Cardiac muscle cell (in vitro differentiated cells and primary cell): ENCODE results near the gene VWA7. TPM values are rescaled to one million over a fixed set of nuclear protein-coding genes. Genes with fewer than 3 reads are reported as not detected.
"Not testable (repeated sequence)": the region's sequence is repeated elsewhere in the genome, so short reads cannot be mapped to it uniquely, and the experiment has no call there.

ENCODE experiments used
- DNase-seq, 2 donors: peaks; one replicate each; pipeline versions ENCODE4 v3.0.0 to v3.0.0-alpha.2; 2010 to 2017; ENCODE audit warnings: low read depth in 1 of 2, low spot score in 1 of 2
- H3K27ac ChIP-seq: fragments of 200-600 bp; sonication (generic); 2 replicates; pipeline ENCODE4 v1.5.1; 2016
- H3K27me3 ChIP-seq: fragments of 200-600 bp; sonication (generic); 2 replicates; pipeline ENCODE4 v1.6.0; 2016; ENCODE audit warnings: control low read depth
- H3K36me3 ChIP-seq: fragments of 200-600 bp; sonication (generic); 2 replicates; pipeline ENCODE4 v1.5.1; 2016; ENCODE audit warnings: control low read depth
- H3K4me1 ChIP-seq: fragments of 200-600 bp; sonication (generic); 2 replicates; pipeline ENCODE4 v1.8.1; 2017; ENCODE audit warnings: low read depth, mild to moderate bottlenecking, mixed run types
- H3K4me3 ChIP-seq: fragments of 200-600 bp; sonication (generic); 2 replicates; pipeline ENCODE4 v1.5.1; 2016; ENCODE audit warnings: mild to moderate bottlenecking
- H3K9me3 ChIP-seq: fragments of 200-600 bp; sonication (generic); 2 replicates; pipeline ENCODE4 v1.5.1; 2017; ENCODE audit warnings: low read depth, mild to moderate bottlenecking, control low read depth
- polyA plus RNA-seq: library from polyadenylated mRNA; unstranded; fragments of >200 nt; fragmentation: Nextera tagmentation; extraction: Ambion mirVana; gene quantifications from 2 replicates; pipeline ENCODE4 v1.2.1, GENCODE V29; 2016
- total RNA-seq: library from RNA; depleted of rRNA; stranded (reverse); fragments of >200 nt; gene quantifications from 2 replicates; pipeline ENCODE4 v1.2.3, GENCODE V29; 2016
- TF ChIP-seq, protein P1 (sequence below): IDR thresholded peaks from 2 replicates; pipeline ENCODE4 v1.5.1; 2012; ENCODE audit warnings: low read depth, mild to moderate bottlenecking, low read length

The VWA7 gene, protein sequence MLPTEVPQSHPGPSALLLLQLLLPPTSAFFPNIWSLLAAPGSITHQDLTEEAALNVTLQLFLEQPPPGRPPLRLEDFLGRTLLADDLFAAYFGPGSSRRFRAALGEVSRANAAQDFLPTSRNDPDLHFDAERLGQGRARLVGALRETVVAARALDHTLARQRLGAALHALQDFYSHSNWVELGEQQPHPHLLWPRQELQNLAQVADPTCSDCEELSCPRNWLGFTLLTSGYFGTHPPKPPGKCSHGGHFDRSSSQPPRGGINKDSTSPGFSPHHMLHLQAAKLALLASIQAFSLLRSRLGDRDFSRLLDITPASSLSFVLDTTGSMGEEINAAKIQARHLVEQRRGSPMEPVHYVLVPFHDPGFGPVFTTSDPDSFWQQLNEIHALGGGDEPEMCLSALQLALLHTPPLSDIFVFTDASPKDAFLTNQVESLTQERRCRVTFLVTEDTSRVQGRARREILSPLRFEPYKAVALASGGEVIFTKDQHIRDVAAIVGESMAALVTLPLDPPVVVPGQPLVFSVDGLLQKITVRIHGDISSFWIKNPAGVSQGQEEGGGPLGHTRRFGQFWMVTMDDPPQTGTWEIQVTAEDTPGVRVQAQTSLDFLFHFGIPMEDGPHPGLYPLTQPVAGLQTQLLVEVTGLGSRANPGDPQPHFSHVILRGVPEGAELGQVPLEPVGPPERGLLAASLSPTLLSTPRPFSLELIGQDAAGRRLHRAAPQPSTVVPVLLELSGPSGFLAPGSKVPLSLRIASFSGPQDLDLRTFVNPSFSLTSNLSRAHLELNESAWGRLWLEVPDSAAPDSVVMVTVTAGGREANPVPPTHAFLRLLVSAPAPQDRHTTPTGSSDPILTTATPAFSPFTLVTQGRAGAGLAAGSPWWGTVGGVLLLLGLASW
- total RNA-seq (16.1 and 24.7 TPM in 2 replicates), polyA plus RNA-seq (9.9 and 12.3 TPM in 2 replicates)

DNA sequence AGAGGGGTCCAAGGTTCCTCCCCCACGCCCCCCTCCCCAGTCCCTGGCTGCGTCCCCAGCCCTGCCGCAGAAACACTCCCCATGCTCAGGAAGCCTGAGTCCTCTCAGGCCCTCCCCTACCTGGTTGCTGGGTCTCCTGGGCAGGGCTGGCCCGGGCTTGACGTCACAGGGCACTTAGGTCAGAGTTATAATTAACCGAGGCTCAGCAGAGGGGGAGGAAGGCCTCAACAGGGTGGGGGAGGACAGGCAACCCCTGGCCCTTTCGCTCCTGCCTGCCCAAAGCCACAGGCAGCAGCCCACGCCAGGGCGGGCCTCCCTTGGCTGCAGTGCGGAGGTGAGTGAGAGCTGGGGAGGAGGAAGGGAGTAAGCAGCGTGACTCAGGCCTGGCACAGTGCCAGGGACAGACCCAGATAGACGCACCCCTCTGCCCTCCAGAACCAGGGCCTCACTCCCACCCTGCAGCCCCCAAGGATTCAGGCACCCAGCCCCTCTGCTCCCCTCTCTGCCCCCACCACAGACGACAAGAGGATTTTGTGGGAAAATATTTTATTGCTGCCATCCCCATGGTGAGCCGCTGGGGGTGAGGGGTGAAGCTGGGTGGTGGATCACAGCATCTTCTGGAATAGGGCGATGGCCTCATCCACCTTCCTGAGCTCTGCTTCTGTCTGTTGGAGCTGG is at the start of gene VWA7:
Gene VWA7 (minus strand): TSS at position 340 of the 678 bp plus-strand sequence. CDS start 549 bp downstream, outside the sequence.
- DNase-seq, result peak; percentile 88 to 94
- TF ChIP-seq, protein P1, sequence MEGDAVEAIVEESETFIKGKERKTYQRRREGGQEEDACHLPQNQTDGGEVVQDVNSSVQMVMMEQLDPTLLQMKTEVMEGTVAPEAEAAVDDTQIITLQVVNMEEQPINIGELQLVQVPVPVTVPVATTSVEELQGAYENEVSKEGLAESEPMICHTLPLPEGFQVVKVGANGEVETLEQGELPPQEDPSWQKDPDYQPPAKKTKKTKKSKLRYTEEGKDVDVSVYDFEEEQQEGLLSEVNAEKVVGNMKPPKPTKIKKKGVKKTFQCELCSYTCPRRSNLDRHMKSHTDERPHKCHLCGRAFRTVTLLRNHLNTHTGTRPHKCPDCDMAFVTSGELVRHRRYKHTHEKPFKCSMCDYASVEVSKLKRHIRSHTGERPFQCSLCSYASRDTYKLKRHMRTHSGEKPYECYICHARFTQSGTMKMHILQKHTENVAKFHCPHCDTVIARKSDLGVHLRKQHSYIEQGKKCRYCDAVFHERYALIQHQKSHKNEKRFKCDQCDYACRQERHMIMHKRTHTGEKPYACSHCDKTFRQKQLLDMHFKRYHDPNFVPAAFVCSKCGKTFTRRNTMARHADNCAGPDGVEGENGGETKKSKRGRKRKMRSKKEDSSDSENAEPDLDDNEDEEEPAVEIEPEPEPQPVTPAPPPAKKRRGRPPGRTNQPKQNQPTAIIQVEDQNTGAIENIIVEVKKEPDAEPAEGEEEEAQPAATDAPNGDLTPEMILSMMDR, result no peak
- H3K36me3 ChIP-seq, result no peaks in the 10 kb centered on the region
- H3K27me3 ChIP-seq, result no peaks in the 10 kb centered on the region
- H3K4me3 ChIP-seq, result no peak within 1 kb of the TSS
- H3K27ac ChIP-seq, result peak within 1 kb of the TSS; percentile 91
- peaks cover 22% of the 10 kb centered on the region for H3K4me1 ChIP-seq
- H3K9me3 ChIP-seq, result no peaks in the 10 kb centered on the region

DNA sequence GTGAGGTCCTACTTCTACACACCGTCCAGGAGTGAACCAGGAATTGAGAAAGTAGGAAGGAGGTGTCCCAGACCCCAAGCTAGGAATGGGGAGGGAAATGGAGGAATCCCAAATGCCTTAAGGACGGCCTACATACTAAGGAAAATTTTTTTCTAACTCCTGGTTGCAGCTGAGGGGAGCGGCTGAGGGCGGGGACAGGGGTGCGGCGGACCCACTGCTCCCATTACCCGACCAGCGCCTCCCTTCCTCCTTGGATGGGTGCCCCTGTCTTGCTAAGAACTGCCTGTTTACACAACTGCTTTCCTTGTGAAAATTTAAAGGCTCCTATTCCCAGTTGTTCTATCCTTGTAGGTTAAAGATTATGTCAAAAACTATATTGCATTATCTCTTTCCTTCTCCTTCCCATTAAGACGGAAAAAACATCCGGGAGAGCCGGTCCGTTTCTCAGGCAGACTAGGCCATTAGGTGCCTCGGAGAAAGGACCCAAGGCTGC is 49.7 kb upstream of the VWA7 start:
- Histone ChIP-seq H3K4me3 (peak overlapping the region; percentile 32), H3K27me3 (no peaks in the 10 kb centered on the region), H3K27ac (peak overlapping the region; percentile 87), H3K9me3 (no peaks in the 10 kb centered on the region), H3K36me3 (no peaks in the 10 kb centered on the region), H3K4me1 (peaks cover 13% of the 10 kb centered on the region)
- TF ChIP-seq, protein P1, result no peak
- peak; percentile 53 to 96 for DNase-seq

DNA sequence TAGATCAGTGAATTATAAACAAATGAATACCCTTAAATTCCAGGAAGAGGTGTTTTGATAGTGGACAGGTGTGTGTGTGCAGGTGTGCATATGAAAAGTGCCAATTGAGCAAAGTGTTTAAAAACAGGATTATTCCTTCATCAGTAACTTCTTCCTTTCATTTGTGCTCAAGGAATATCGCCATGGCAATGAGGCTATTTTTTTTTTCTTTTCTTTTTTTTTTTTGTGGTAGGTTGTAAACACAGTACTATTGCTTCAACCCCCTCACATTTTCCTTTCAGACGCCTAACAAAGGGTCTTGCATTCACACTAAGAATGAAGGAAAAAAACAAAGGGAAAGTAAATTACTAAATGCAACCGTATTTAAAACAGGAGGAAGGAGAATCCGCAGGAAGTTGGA is 48.4 kb upstream of the VWA7 start:
- Histone ChIP-seq H3K27me3 (no peaks in the 10 kb centered on the region), H3K4me3 (no peak overlapping the region), H3K27ac (peak overlapping the region; percentile 87), H3K36me3 (no peaks in the 10 kb centered on the region), H3K9me3 (no peaks in the 10 kb centered on the region), H3K4me1 (peaks cover 7% of the 10 kb centered on the region)
- TF ChIP-seq, protein P1, result no peak
- DNase-seq, result no peak

DNA sequence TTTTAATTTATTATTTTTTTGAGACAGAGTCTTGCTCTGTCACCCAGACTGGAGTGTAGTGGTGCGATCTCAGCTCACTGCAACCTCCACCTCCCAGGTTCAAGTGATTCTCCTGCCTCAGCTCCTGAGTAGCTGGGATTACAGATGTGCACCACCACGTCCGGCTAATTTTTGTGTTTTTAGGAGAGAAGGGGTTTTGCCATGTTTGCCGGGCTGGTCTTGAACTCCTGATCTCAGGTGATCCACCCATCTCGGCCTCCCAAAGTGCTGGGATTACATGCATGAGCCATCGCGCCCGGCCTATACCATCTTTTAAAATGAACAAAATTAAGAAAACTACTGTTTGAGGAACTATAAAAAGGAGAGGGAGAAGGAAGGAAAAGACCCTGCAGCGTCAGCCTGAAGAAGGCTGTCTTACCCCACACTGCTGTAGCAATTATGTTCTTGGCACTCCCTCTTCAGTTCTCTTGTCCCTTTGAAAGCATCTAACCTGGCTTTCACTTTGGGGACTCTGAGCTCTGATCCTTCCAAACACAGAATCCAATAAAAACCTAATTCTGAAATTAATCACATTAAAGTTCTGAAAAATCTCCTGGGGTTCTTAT is 46.6 kb upstream of the VWA7 start:
- not testable (repeated sequence) for H3K27ac ChIP-seq, H3K27me3 ChIP-seq, H3K4me3 ChIP-seq, H3K36me3 ChIP-seq, H3K9me3 ChIP-seq, H3K4me1 ChIP-seq, DNase-seq

DNA sequence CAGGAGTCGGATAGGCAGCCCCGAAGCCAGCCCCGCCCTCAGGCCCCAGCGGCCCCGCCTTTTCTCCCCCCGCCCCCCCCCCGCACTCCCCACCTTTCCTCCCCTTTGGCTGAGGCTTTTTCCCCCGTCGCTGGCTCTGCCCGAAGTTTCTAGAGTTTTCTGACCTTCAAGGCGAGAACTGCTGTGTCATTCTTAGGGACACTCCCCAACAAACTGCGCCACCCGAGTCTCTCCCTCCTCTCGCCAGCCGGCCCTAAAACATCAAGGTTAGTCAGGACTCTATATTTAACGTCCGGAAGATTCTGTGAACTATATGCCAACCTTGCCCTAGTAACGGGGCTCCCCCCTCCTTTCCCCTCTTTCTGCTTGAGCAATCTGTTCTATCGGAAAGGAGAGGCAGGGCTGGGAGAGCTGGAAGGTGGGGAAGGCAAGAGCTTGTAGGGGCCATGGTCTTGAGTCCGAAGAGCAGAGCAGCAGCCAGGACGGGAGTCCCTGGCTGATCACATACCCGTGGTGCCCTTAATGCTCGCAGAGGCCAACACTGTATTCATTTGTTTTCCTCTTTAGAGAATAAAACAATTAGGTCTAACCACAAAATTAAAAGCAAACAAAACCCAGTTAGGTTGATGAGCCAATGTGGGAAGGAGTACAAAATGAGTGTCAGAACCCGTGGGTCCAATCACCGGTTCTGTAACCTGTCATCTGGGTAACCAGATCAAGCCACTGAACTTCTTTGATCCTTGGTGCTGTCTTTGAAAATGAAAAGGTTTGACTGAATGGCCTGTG is 45.1 kb upstream of the VWA7 start:
- H3K27ac ChIP-seq, result peak overlapping the region; percentile 85
- no peaks in the 10 kb centered on the region for H3K9me3 ChIP-seq
- no peaks in the 10 kb centered on the region for H3K27me3 ChIP-seq
- peak; percentile 65 to 86 for DNase-seq
- TF ChIP-seq, protein P1, result no peak
- H3K36me3 ChIP-seq, result no peaks in the 10 kb centered on the region
- peak overlapping the region; percentile 48 for H3K4me3 ChIP-seq
- peaks cover 7% of the 10 kb centered on the region for H3K4me1 ChIP-seq
